ENCODE data around the gene KDM5A.

- TF ChIP-seq EZH2phosphoT487 (IDR thresholded peaks at IDR 0.05; ENCODE audit: borderline replicate concordance, low read depth) (no peak), USF1 (IDR thresholded peaks at IDR 0.05; ENCODE audit: borderline replicate concordance, low read depth) (no peak), USF2 (IDR thresholded peaks at IDR 0.05; ENCODE audit: borderline replicate concordance, low read depth, low read length) (no peak), CTCF (IDR thresholded peaks at IDR 0.05) (peak; percentile 17; the same call in 1 of the 2 replicates), POLR2AphosphoS5 (IDR thresholded peaks at IDR 0.05; ENCODE audit: low read depth, low read length) (peak; percentile 44; the same call in 1 of the 2 replicates), TCF12 (IDR thresholded peaks at IDR 0.05) (no peak), RXRA (IDR thresholded peaks at IDR 0.05; ENCODE audit: borderline replicate concordance, low read depth) (no peak), TAF1 (IDR thresholded peaks at IDR 0.05; ENCODE audit: borderline replicate concordance, low read depth, low read length) (no peak), RFX5 (IDR thresholded peaks at IDR 0.05; ENCODE audit: low read length) (no peak)
- TF ChIP-seq, protein P1, sequence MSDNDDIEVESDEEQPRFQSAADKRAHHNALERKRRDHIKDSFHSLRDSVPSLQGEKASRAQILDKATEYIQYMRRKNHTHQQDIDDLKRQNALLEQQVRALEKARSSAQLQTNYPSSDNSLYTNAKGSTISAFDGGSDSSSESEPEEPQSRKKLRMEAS (IDR thresholded peaks at IDR 0.05; ENCODE audit: low read depth) = peak; percentile 62
Observed at GRCh38 chr12:401235-402028, 12.3 kb upstream of the KDM5A start, which contains the start of gene CCDC77.
